ENCODE data around the gene CASP7. TPM values are rescaled to one million over a fixed set of nuclear protein-coding genes. Genes with fewer than 3 reads are reported as not detected.

CASP7 gene
- total RNA-seq, 6 donors from 2014 or later = 17.4 to 35.1 (median 29.6) TPM

- H3K4me1 ChIP-seq = no peaks in the 10 kb centered on the region
- H3K9me3 ChIP-seq = peaks cover 6 to 35% (median 12%) of the 10 kb centered on the region in 4 donors
- WGBS, 2 donors = 62 to 73% methylated on average over 3 of the region's 3 CpGs
- peaks cover 0 to 15% (median 5%) of the 10 kb centered on the region in 4 donors for H3K36me3 ChIP-seq
- no peak overlapping the region for H3K27ac ChIP-seq
- no peaks in the 10 kb centered on the region for H3K27me3 ChIP-seq
- ATAC-seq (ENCODE audit: low FRiP score in 2 of 2) = no peak
- DNase-seq = no peak
- TF ChIP-seq EP300 (IDR thresholded peaks at IDR 0.05) = no peak
- TF ChIP-seq CTCF (IDR thresholded peaks at IDR 0.05) = no peak
- no peak for TF ChIP-seq POLR2AphosphoS5 (IDR thresholded peaks at IDR 0.05)
- no peak for TF ChIP-seq POLR2A (IDR thresholded peaks at IDR 0.05)
- H3K4me3 ChIP-seq = no peak overlapping the region
These were observed 9.9 kb downstream of the CASP7 start for GRCh38 chr10:113689574-113689973.

- no peak for TF ChIP-seq POLR2AphosphoS5 (IDR thresholded peaks at IDR 0.05)
- TF ChIP-seq EP300 (IDR thresholded peaks at IDR 0.05) = no peak
- no peak for TF ChIP-seq CTCF (IDR thresholded peaks at IDR 0.05)
- no peak for TF ChIP-seq POLR2A (IDR thresholded peaks at IDR 0.05)
- H3K4me1 ChIP-seq = no peaks in the 10 kb centered on the region
- peaks cover 6 to 35% (median 12%) of the 10 kb centered on the region in 4 donors for H3K9me3 ChIP-seq
- H3K27ac ChIP-seq = no peak overlapping the region
- peaks cover 0 to 15% (median 5%) of the 10 kb centered on the region in 4 donors for H3K36me3 ChIP-seq
- ATAC-seq (ENCODE audit: low FRiP score in 2 of 2) = no peak
- DNase-seq = no peak
- no peaks in the 10 kb centered on the region for H3K27me3 ChIP-seq
- H3K4me3 ChIP-seq = no peak overlapping the region
- 63 to 67% methylated on average over 3 of the region's 3 CpGs for WGBS, 2 donors
These were observed 11.0 kb downstream of the CASP7 start for GRCh38 chr10:113690749-113691148.

GRCh38 chr10:113691381-113691780 is 11.7 kb downstream of the CASP7 start:
- Histone ChIP-seq H3K4me3 (no peak overlapping the region), H3K4me1 (no peaks in the 10 kb centered on the region), H3K9me3 (peaks cover 6 to 34% (median 9%) of the 10 kb centered on the region in 4 donors), H3K27ac (no peak overlapping the region), H3K27me3 (no peaks in the 10 kb centered on the region), H3K36me3 (peaks cover 0 to 15% (median 5%) of the 10 kb centered on the region in 4 donors)
- no peak for ATAC-seq (ENCODE audit: low FRiP score in 2 of 2)
- TF ChIP-seq EP300 (IDR thresholded peaks at IDR 0.05) (no peak), CTCF (IDR thresholded peaks at IDR 0.05) (no peak), POLR2AphosphoS5 (IDR thresholded peaks at IDR 0.05) (no peak), POLR2A (IDR thresholded peaks at IDR 0.05) (no peak)
- no peak for DNase-seq
- WGBS, 2 donors = 100% methylated on average over 2 of the region's 2 CpGs; no CpG with 5 or more reads in 1 of the 2 donors

GRCh38 chr10:113692271-113692670 is 12.6 kb downstream of the CASP7 start:
- ATAC-seq (ENCODE audit: low FRiP score in 2 of 2) (no peak), DNase-seq (no peak)
- TF ChIP-seq CTCF (IDR thresholded peaks at IDR 0.05) = no peak
- TF ChIP-seq EP300 (IDR thresholded peaks at IDR 0.05) = no peak
- no peak for TF ChIP-seq POLR2AphosphoS5 (IDR thresholded peaks at IDR 0.05)
- TF ChIP-seq POLR2A (IDR thresholded peaks at IDR 0.05) = no peak
- no peaks in the 10 kb centered on the region for H3K4me1 ChIP-seq
- peaks cover 3 to 25% (median 7%) of the 10 kb centered on the region in 4 donors for H3K9me3 ChIP-seq
- H3K27me3 ChIP-seq = no peaks in the 10 kb centered on the region
- 93 to 95% methylated on average over 5 to 6 of the region's 6 CpGs for WGBS, 2 donors
- no peak overlapping the region for H3K4me3 ChIP-seq
- no peak overlapping the region for H3K27ac ChIP-seq
- peaks cover 0 to 12% (median 5%) of the 10 kb centered on the region in 4 donors for H3K36me3 ChIP-seq

- DNase-seq (no peak), ATAC-seq (ENCODE audit: low FRiP score in 2 of 2) (no peak)
- Histone ChIP-seq H3K36me3 (peaks cover 0 to 22% (median 16%) of the 10 kb centered on the region in 4 donors), H3K9me3 (peaks cover 0 to 23% (median 7%) of the 10 kb centered on the region in 4 donors), H3K27ac (no peak overlapping the region), H3K27me3 (no peaks in the 10 kb centered on the region), H3K4me1 (no peaks in the 10 kb centered on the region), H3K4me3 (no peak overlapping the region)
- no peak for TF ChIP-seq EP300 (IDR thresholded peaks at IDR 0.05)
- no peak for TF ChIP-seq POLR2AphosphoS5 (IDR thresholded peaks at IDR 0.05)
- TF ChIP-seq POLR2A (IDR thresholded peaks at IDR 0.05) = no peak
- TF ChIP-seq CTCF (IDR thresholded peaks at IDR 0.05) = no peak
- 93 to 97% methylated on average over 2 of the region's 2 CpGs for WGBS, 2 donors
These were observed 13.6 kb downstream of the CASP7 start for GRCh38 chr10:113693348-113693747.
